ENCODE measurements around the gene CX3CL1. TPM values are rescaled to one million over a fixed set of nuclear protein-coding genes. Genes with fewer than 3 reads are reported as not detected.

CX3CL1 gene
- total and polyA plus RNA-seq, 2 of the 13 experiments (the other 11 are each of a cell fraction or from before 2014, with no cell fraction given), result 57.3 to 60.8 TPM

- TF ChIP-seq HMGXB3 (CRISPR knock-in tag; IDR thresholded peaks at IDR 0.05; ENCODE audit: borderline replicate concordance), result no peak
- no peak for TF ChIP-seq ZNF691 (CRISPR knock-in tag; IDR thresholded peaks at IDR 0.05; ENCODE audit: borderline replicate concordance, low read depth)
- no peak; the same call in 1 of the 2 replicates for TF ChIP-seq HIC2 (CRISPR knock-in tag; IDR thresholded peaks at IDR 0.05; ENCODE audit: low read depth)
- no peak for TF ChIP-seq ZNF879 (CRISPR knock-in tag; IDR thresholded peaks at IDR 0.05)
- peak; percentile 64 for TF ChIP-seq FOXA3 (CRISPR knock-in tag; IDR thresholded peaks at IDR 0.05)
- TF ChIP-seq ZNF777 (CRISPR knock-in tag; IDR thresholded peaks at IDR 0.05), result no peak
- no peak for TF ChIP-seq ZNF569 (CRISPR knock-in tag; IDR thresholded peaks at IDR 0.05; ENCODE audit: borderline replicate concordance)
- TF ChIP-seq SMC3 (IDR thresholded peaks at IDR 0.05; ENCODE audit: low read length), result no peak
- no peak for TF ChIP-seq ZFY (CRISPR knock-in tag; IDR thresholded peaks at IDR 0.05)
- TF ChIP-seq JDP2 (CRISPR knock-in tag; IDR thresholded peaks at IDR 0.05; ENCODE audit: borderline replicate concordance), result no peak
- no peak for TF ChIP-seq ZBTB8A (CRISPR knock-in tag; IDR thresholded peaks at IDR 0.05; ENCODE audit: borderline replicate concordance, low read depth)
- no peak for TF ChIP-seq ZMYM4 (CRISPR knock-in tag; IDR thresholded peaks at IDR 0.05)
- TF ChIP-seq ZNF557 (CRISPR knock-in tag; IDR thresholded peaks at IDR 0.05), result no peak
- no peak for TF ChIP-seq ADNP (CRISPR knock-in tag; IDR thresholded peaks at IDR 0.05)
- TF ChIP-seq ZNF619 (CRISPR knock-in tag; IDR thresholded peaks at IDR 0.05), result no peak
- TF ChIP-seq GATAD2A (CRISPR knock-in tag; IDR thresholded peaks at IDR 0.05), result peak; percentile 22; the same call in 1 of the 2 replicates
- TF ChIP-seq RAD51 (IDR thresholded peaks at IDR 0.05; ENCODE audit: borderline replicate concordance), result no peak
- TF ChIP-seq ZNF891 (CRISPR knock-in tag; IDR thresholded peaks at IDR 0.05), result no peak
- no peak; the same call in 1 of the 2 replicates for TF ChIP-seq ZNF331 (CRISPR knock-in tag; IDR thresholded peaks at IDR 0.05)
- TF ChIP-seq MYPOP (CRISPR knock-in tag; IDR thresholded peaks at IDR 0.05), result no peak
- TF ChIP-seq ZNF383 (CRISPR knock-in tag; IDR thresholded peaks at IDR 0.05; ENCODE audit: borderline replicate concordance), result no peak
- TF ChIP-seq RBM22 (optimal IDR thresholded peaks at IDR 0.05; ENCODE audit: low read length), result no peak
- TF ChIP-seq FOSL2 (CRISPR knock-in tag; IDR thresholded peaks at IDR 0.05), result peak; percentile 69
- no peak for TF ChIP-seq SMAD1 (CRISPR knock-in tag; IDR thresholded peaks at IDR 0.05; ENCODE audit: borderline replicate concordance, low read depth)
Measured at GRCh38 chr16:57377080-57377841, 5.0 kb downstream of the CX3CL1 start (continued).

All from HepG2 (cell line).